HepG2 (cell line): ENCODE data around the gene SALL4. TPM values are rescaled to one million over a fixed set of nuclear protein-coding genes. Genes with fewer than 3 reads are reported as not detected.

Source experiments
- ARID2 ChIP-seq: sonication (generic); formaldehyde crosslinking; IDR thresholded peaks from 2 replicates; pipeline ENCODE4 v1.8.1; 2022; ENCODE audit warnings: mild to moderate bottlenecking, missing genetic modification reagents, borderline replicate concordance
- ARID4A ChIP-seq: sonication (generic); formaldehyde crosslinking; IDR thresholded peaks from 2 replicates; pipeline ENCODE4 v1.5.0; 2020; ENCODE audit warnings: mild to moderate bottlenecking, missing genetic modification reagents, borderline replicate concordance
- ATF1 ChIP-seq: IDR thresholded peaks from 2 replicates; pipeline ENCODE4 v1.6.1; 2016; ENCODE audit warnings: mild to moderate bottlenecking, control low read depth
- CENPT ChIP-seq: sonication (generic); formaldehyde crosslinking; IDR thresholded peaks from 2 replicates; pipeline ENCODE4 v1.8.0; 2022; ENCODE audit warnings: low read depth, mild to moderate bottlenecking, moderate library complexity, missing genetic modification reagents
- CREB1 ChIP-seq, 2 experiments: fragments of 450-650 bp in 1 of 2; IDR thresholded peaks; 2 replicates each; pipeline ENCODE4 v1.6.1; 2016 to 2017; ENCODE audit warnings: control low read depth in 1 of 2, mild to moderate bottlenecking in 1 of 2, missing compliant biosample characterization in 1 of 2, missing genetic modification characterization in 1 of 2
- FOXM1 ChIP-seq: sonication (generic); formaldehyde crosslinking; IDR thresholded peaks from 2 replicates; pipeline ENCODE4 v1.5.0; 2020; ENCODE audit warnings: missing genetic modification reagents
- GATAD2A ChIP-seq: IDR thresholded peaks from 2 replicates; pipeline ENCODE4 v1.6.1; 2016
- HIVEP1 ChIP-seq: sonication (generic); formaldehyde crosslinking; IDR thresholded peaks from 2 replicates; pipeline ENCODE4 v1.4.0; 2020; ENCODE audit warnings: mild to moderate bottlenecking, missing genetic modification reagents
- HOXA3 ChIP-seq: sonication (generic); formaldehyde crosslinking; IDR thresholded peaks from 2 replicates; pipeline ENCODE4 v1.5.0; 2020; ENCODE audit warnings: missing genetic modification reagents
- IRF2 ChIP-seq: IDR thresholded peaks from 2 replicates; pipeline ENCODE4 v1.6.1; 2018; ENCODE audit warnings: missing genetic modification reagents, missing compliant biosample characterization
- KDM5B ChIP-seq: sonication (generic); formaldehyde crosslinking; IDR thresholded peaks from 2 replicates; pipeline ENCODE4 v1.4.0; 2020; ENCODE audit warnings: missing genetic modification reagents, mild to moderate bottlenecking, borderline replicate concordance
- NR2F1 ChIP-seq, 2 experiments: fragments of 450-650 bp in 1 of 2; formaldehyde crosslinking in 1 of 2; IDR thresholded peaks; 2 replicates each; pipeline versions ENCODE4 v1.5.0 to v1.6.1; 2016 to 2020; ENCODE audit warnings: mild to moderate bottlenecking in 1 of 2, missing compliant biosample characterization in 1 of 2, missing genetic modification reagents in 1 of 2, moderate library complexity in 1 of 2
- ONECUT2 ChIP-seq: sonication (generic); formaldehyde crosslinking; IDR thresholded peaks from 2 replicates; pipeline ENCODE4 v1.4.0; 2020; ENCODE audit warnings: missing genetic modification reagents
- PATZ1 ChIP-seq: sonication (generic); formaldehyde crosslinking; IDR thresholded peaks from 2 replicates; pipeline ENCODE4 v1.4.0; 2020; ENCODE audit warnings: missing genetic modification reagents
- PAWR ChIP-seq: sonication (generic); formaldehyde crosslinking; IDR thresholded peaks from 2 replicates; pipeline ENCODE4 v1.4.0; 2020; ENCODE audit warnings: missing genetic modification reagents, mild to moderate bottlenecking, borderline replicate concordance
- SALL2 ChIP-seq: sonication (generic); formaldehyde crosslinking; IDR thresholded peaks from 2 replicates; pipeline ENCODE4 v1.8.1; 2023; ENCODE audit warnings: mild to moderate bottlenecking, missing genetic modification reagents, inconsistent platforms
- ZFP62 ChIP-seq: sonication (generic); formaldehyde crosslinking; IDR thresholded peaks from 2 replicates; pipeline ENCODE4 v1.4.0; 2020; ENCODE audit warnings: missing genetic modification reagents
- ZNF275 ChIP-seq: sonication (generic); formaldehyde crosslinking; IDR thresholded peaks from 2 replicates; pipeline ENCODE4 v1.8.0; 2022; ENCODE audit warnings: missing genetic modification reagents, mild to moderate bottlenecking, inconsistent platforms, borderline replicate concordance
- ZNF512 ChIP-seq: sonication (generic); formaldehyde crosslinking; IDR thresholded peaks from 2 replicates; pipeline ENCODE4 v1.4.0; 2020; ENCODE audit warnings: mild to moderate bottlenecking, missing genetic modification reagents
- ZNF530 ChIP-seq: sonication (generic); formaldehyde crosslinking; IDR thresholded peaks from 2 replicates; pipeline ENCODE4 v1.5.0; 2020; ENCODE audit warnings: low read depth, mild to moderate bottlenecking, missing genetic modification reagents
- ZNF562 ChIP-seq: sonication (generic); formaldehyde crosslinking; IDR thresholded peaks from 2 replicates; pipeline ENCODE4 v1.8.0; 2022; ENCODE audit warnings: missing genetic modification reagents, borderline replicate concordance
- ZNF589 ChIP-seq: sonication (generic); formaldehyde crosslinking; conservative IDR thresholded peaks from 2 replicates; pipeline ENCODE4 v1.8.0; 2022; ENCODE audit warnings: mild to moderate bottlenecking, moderate library complexity, missing genetic modification reagents
- ZNF724P ChIP-seq: sonication (generic); formaldehyde crosslinking; IDR thresholded peaks from 2 replicates; pipeline ENCODE4 v1.8.0; 2022; ENCODE audit warnings: missing genetic modification reagents, borderline replicate concordance
- polyA plus RNA-seq, 8 experiments: library from polyadenylated mRNA; depleted of rRNA in 3 of 8; stranded (reverse) in 7 of 8; unstranded in 1 of 8; fragments of >200 nt; fragmentation: Illumina TruSeq in 4 of 8; extraction: Trizol in 4 of 8; gene quantifications; 2 replicates each; pipeline versions ENCODE4 v1.2.1 to v1.2.3, GENCODE V29; 2011 to 2016; ENCODE audit warnings: low read depth in 4 of 8, missing spikeins in 1 of 8, mixed read lengths in 1 of 8; ENCODE audit not compliant: insufficient read depth in 1 of 8
- total RNA-seq, 5 experiments: library from RNA; depleted of rRNA; stranded (reverse); fragments of >200 nt; fragmentation: Illumina TruSeq; extraction: Trizol; gene quantifications; 2 replicates each; pipeline ENCODE4 v1.2.3, GENCODE V29; 2016; ENCODE audit warnings: low read depth in 1 of 5

SALL4 gene
- total and polyA plus RNA-seq, 2 of the 13 experiments (the other 11 are each of a cell fraction or from before 2014, with no cell fraction given): 0.33 to 1.8 TPM

- no peak for TF ChIP-seq ZNF589 (CRISPR knock-in tag)
- TF ChIP-seq PAWR: no peak
- TF ChIP-seq HIVEP1 (CRISPR knock-in tag): no peak
- no peak for TF ChIP-seq ZNF512
- TF ChIP-seq SALL2 (CRISPR knock-in tag): no peak
- no peak for TF ChIP-seq ZNF275 (CRISPR knock-in tag)
- no peak for TF ChIP-seq ZNF724P (CRISPR knock-in tag)
- TF ChIP-seq ARID2 (CRISPR knock-in tag): no peak
- TF ChIP-seq ARID4A (CRISPR knock-in tag): 0 out of 2 replicates have a peak, but pooled peaks have one; percentile 23
- no peak for TF ChIP-seq ZNF530 (CRISPR knock-in tag)
- TF ChIP-seq ZFP62 (CRISPR knock-in tag): no peak
- TF ChIP-seq ONECUT2 (CRISPR knock-in tag): peak; percentile 88
- peak; percentile 40; the same call in 1 of the 2 replicates for TF ChIP-seq ATF1 (CRISPR knock-in tag)
- TF ChIP-seq HOXA3 (CRISPR knock-in tag): peak; percentile 71; the same call in 1 of the 2 replicates
- TF ChIP-seq NR2F1 (CRISPR knock-in tag; IDR thresholded peaks at IDR 0.05): peak; percentile 79 to 81
- TF ChIP-seq PATZ1 (CRISPR knock-in tag): peak; percentile 24; the same call in 1 of the 2 replicates
- no peak for TF ChIP-seq FOXM1
- no peak for TF ChIP-seq ZNF562
- TF ChIP-seq CENPT (CRISPR knock-in tag): no peak
- TF ChIP-seq KDM5B (CRISPR knock-in tag): no peak
- TF ChIP-seq GATAD2A: peak; percentile 100
- TF ChIP-seq CREB1 (IDR thresholded peaks at IDR 0.05): no peak
- no peak; the same call in 1 of the 2 replicates for TF ChIP-seq CREB1 (CRISPR knock-in tag; IDR thresholded peaks at IDR 0.05)
- TF ChIP-seq IRF2 (CRISPR knock-in tag): peak; percentile 53; the same call in 1 of the 2 replicates
These were observed 8.7 kb upstream of the SALL4 start (continued) for GRCh38 chr20:51811042-51811355.
